A549 (cell line): ENCODE data around the gene DNMT3A. TPM values are rescaled to one million over a fixed set of nuclear protein-coding genes. Genes with fewer than 3 reads are reported as not detected.
A peak's percentile ranks its signal among the peaks of the same experiment; 100 is the strongest.

Source experiments
- ATAC-seq, 2 experiments: fragments of 200-7000 bp in 1 of 2; fragments of >200 bp in 1 of 2; cut with Nextera tagmentation in 1 of 2; cut with Tn5 transposase in 1 of 2; 3 replicates each; pipeline versions ENCODE4 v1.8.0 to v1.9.1; 2018 to 2020; ENCODE audit warnings: mild to moderate bottlenecking in 1 of 2, moderate library complexity in 1 of 2
- CTCF ChIA-PET: fragments of 300-600 bp; sonication (Branson Sonifier 250); formaldehyde crosslinking; extraction: SDS; loops from one replicate; lab custom pipeline; 2021; ENCODE audit warnings: antibody characterized with exemption, inconsistent platforms; lab: Yijun Ruan, JAX
- POLR2A ChIA-PET: fragments of 350-600 bp; formaldehyde crosslinking; extraction: SDS; loops from one replicate; lab custom pipeline; 2021; ENCODE audit warnings: antibody characterized with exemption, inconsistent platforms; lab: Yijun Ruan, JAX
- DNase-seq, 2 experiments: peaks; one replicate each; pipeline versions ENCODE4 v3.0.0 to v3.0.0-alpha.2; 2011 to 2016; ENCODE audit warnings: low read depth in 1 of 2, low spot score in 1 of 2
- FAIRE-seq: peaks from 2 replicates; lab custom pipeline; 2011; peaks lifted over from hg19 to GRCh38; lab: Jason Lieb, UNC
- H3K27ac ChIP-seq, 2 experiments: fragments of >200 bp; sonication (Bioruptor Twin); formaldehyde crosslinking; 3 replicates each; pipeline ENCODE4 v1.5.1; 2016 to 2017
- H3K4me1 ChIP-seq: fragments of >200 bp; sonication (Bioruptor Twin); formaldehyde crosslinking; 3 replicates; pipeline ENCODE4 v1.6.1; 2016
- H3K4me2 ChIP-seq: fragments of >200 bp; sonication (Bioruptor Twin); formaldehyde crosslinking; 3 replicates; pipeline ENCODE4 v1.6.1; 2016
- H3K4me3 ChIP-seq: fragments of >200 bp; sonication (Bioruptor Twin); formaldehyde crosslinking; 3 replicates; pipeline ENCODE4 v1.5.1; 2016
- H3K9me3 ChIP-seq: fragments of >200 bp; sonication (Bioruptor Twin); formaldehyde crosslinking; 3 replicates; pipeline ENCODE4 v1.6.1; 2016
- BCL3 ChIP-seq: fragments of >200 bp; sonication (Bioruptor Twin); formaldehyde crosslinking; IDR thresholded peaks from 3 replicates; pipeline ENCODE4 v1.6.1; 2016
- BHLHE40 ChIP-seq: IDR thresholded peaks from 2 replicates; pipeline ENCODE4 v1.6.1; 2012; ENCODE audit warnings: low read depth, low read length, inconsistent platforms
- CBX2 ChIP-seq: fragments of 200-600 bp; sonication (generic); IDR thresholded peaks from 2 replicates; pipeline ENCODE4 v1.6.1; 2016; ENCODE audit warnings: low read depth, mild to moderate bottlenecking, borderline replicate concordance
- CBX8 ChIP-seq: fragments of 200-600 bp; sonication (generic); IDR thresholded peaks from 2 replicates; pipeline ENCODE4 v1.6.1; 2016
- CEBPB ChIP-seq, 2 experiments: fragments of >200 bp in 1 of 2; sonication (Bioruptor Twin) in 1 of 2; formaldehyde crosslinking in 1 of 2; IDR thresholded peaks; 2 replicates each; pipeline ENCODE4 v1.6.1; 2012 to 2016
- CHD2 ChIP-seq: fragments of 150-350 bp; IDR thresholded peaks from 2 replicates; pipeline ENCODE4 v1.6.1; 2014; ENCODE audit warnings: low read length; ENCODE audit not compliant: partially characterized antibody
- CHD4 ChIP-seq: fragments of 200-600 bp; sonication (generic); IDR thresholded peaks from 2 replicates; pipeline ENCODE4 v1.6.1; 2016; ENCODE audit warnings: antibody characterized with exemption, mild to moderate bottlenecking, borderline replicate concordance
- EHF ChIP-seq: fragments of 250-450 bp; sonication (Bioruptor Pico); IDR thresholded peaks from 2 replicates; pipeline ENCODE4 v1.5.0; 2020; ENCODE audit warnings: mild to moderate bottlenecking
- FOSB ChIP-seq: fragments of 250-450 bp; sonication (Bioruptor Pico); IDR thresholded peaks from 2 replicates; pipeline ENCODE4 v1.5.0; 2020; ENCODE audit warnings: mild to moderate bottlenecking, moderate library complexity
- HDAC2 ChIP-seq: fragments of 200-600 bp; sonication (generic); IDR thresholded peaks from 2 replicates; pipeline ENCODE4 v1.6.1; 2016
- HEYL ChIP-seq: fragments of 250-450 bp; sonication (Bioruptor Pico); IDR thresholded peaks from 2 replicates; pipeline ENCODE4 v1.8.0; 2021; ENCODE audit warnings: mild to moderate bottlenecking, moderate library complexity
- HOXA7 ChIP-seq: fragments of 250-450 bp; sonication (Bioruptor Pico); IDR thresholded peaks from 2 replicates; pipeline ENCODE4 v1.5.0; 2020; ENCODE audit warnings: mild to moderate bottlenecking, moderate library complexity
- HOXB5 ChIP-seq: fragments of 250-450 bp; sonication (Bioruptor Pico); IDR thresholded peaks from 2 replicates; pipeline ENCODE4 v1.5.0; 2020; ENCODE audit warnings: mild to moderate bottlenecking, moderate library complexity
- JUN ChIP-seq, 2 experiments: fragments of >200 bp; sonication (Bioruptor Twin); formaldehyde crosslinking; IDR thresholded peaks; 2 replicates in 1 of 2; 3 replicates in 1 of 2; pipeline ENCODE4 v1.6.1; 2016 to 2017
- JUNB ChIP-seq: fragments of >200 bp; sonication (Bioruptor Twin); formaldehyde crosslinking; IDR thresholded peaks from 2 replicates; pipeline ENCODE4 v1.6.1; 2016
- KDM1A ChIP-seq: fragments of 200-600 bp; sonication (generic); IDR thresholded peaks from 2 replicates; pipeline ENCODE4 v1.6.1; 2016; ENCODE audit warnings: low read depth, mild to moderate bottlenecking
- KDM5A ChIP-seq: fragments of 200-600 bp; sonication (generic); IDR thresholded peaks from 2 replicates; pipeline ENCODE4 v1.6.1; 2016; ENCODE audit warnings: antibody characterized with exemption, mild to moderate bottlenecking
- MAFK ChIP-seq: fragments of 450-650 bp; IDR thresholded peaks from 2 replicates; pipeline ENCODE4 v1.6.1; 2014; ENCODE audit not compliant: partially characterized antibody
- MAZ ChIP-seq: fragments of 150-350 bp; IDR thresholded peaks from 2 replicates; pipeline ENCODE4 v1.6.1; 2014; ENCODE audit warnings: antibody characterized with exemption, low read depth, low read length, borderline replicate concordance
- NFE2L2 ChIP-seq: fragments of 150-350 bp; conservative IDR thresholded peaks from 2 replicates; pipeline ENCODE4 v1.6.1; 2014; ENCODE audit warnings: low read length
- NPAS2 ChIP-seq: fragments of 250-450 bp; sonication (Bioruptor Pico); IDR thresholded peaks from 2 replicates; pipeline ENCODE4 v1.8.0; 2022; ENCODE audit warnings: mild to moderate bottlenecking, moderate library complexity, borderline replicate concordance
- NR3C1 ChIP-seq: fragments of >200 bp; sonication (Bioruptor Twin); formaldehyde crosslinking; IDR thresholded peaks from 3 replicates; pipeline ENCODE4 v1.6.1; 2017
- POLR2A ChIP-seq: IDR thresholded peaks from 2 replicates; pipeline ENCODE4 v1.6.1; 2012; ENCODE audit warnings: mild to moderate bottlenecking, low read length
- POLR2AphosphoS2 ChIP-seq: conservative IDR thresholded peaks from 2 replicates; pipeline ENCODE4 v1.6.1; 2012; ENCODE audit warnings: low read length, improper control_type of control experiment, inconsistent platforms
- RARB ChIP-seq: fragments of 250-450 bp; sonication (Bioruptor Pico); IDR thresholded peaks from 2 replicates; pipeline ENCODE4 v1.8.0; 2021; ENCODE audit warnings: mild to moderate bottlenecking, moderate library complexity
- RCOR1 ChIP-seq: fragments of 150-350 bp; IDR thresholded peaks from 2 replicates; pipeline ENCODE4 v1.6.1; 2014; ENCODE audit warnings: antibody characterized with exemption, low read length, low read depth
- RFX5 ChIP-seq: fragments of 450-650 bp; IDR thresholded peaks from 2 replicates; pipeline ENCODE4 v1.7.1; 2014; ENCODE audit warnings: antibody characterized with exemption, mild to moderate bottlenecking, moderate library complexity
- SMC3 ChIP-seq: fragments of >200 bp; sonication (Bioruptor Twin); formaldehyde crosslinking; IDR thresholded peaks from 3 replicates; pipeline ENCODE4 v1.6.1; 2018; ENCODE audit warnings: inconsistent platforms
- SREBF2 ChIP-seq: fragments of 450-650 bp; IDR thresholded peaks from 2 replicates; pipeline ENCODE4 v1.6.1; 2014; ENCODE audit warnings: mild to moderate bottlenecking, moderate library complexity
- TFCP2L1 ChIP-seq: fragments of 250-450 bp; sonication (Bioruptor Pico); IDR thresholded peaks from 2 replicates; pipeline ENCODE4 v1.5.0; 2021; ENCODE audit warnings: mild to moderate bottlenecking
- TP53 ChIP-seq: fragments of 250-450 bp; sonication (Bioruptor Pico); IDR thresholded peaks from 2 replicates; pipeline ENCODE4 v1.5.0; 2021; ENCODE audit warnings: mild to moderate bottlenecking, moderate library complexity
- ZNF302 ChIP-seq: fragments of 250-450 bp; sonication (Bioruptor Pico); IDR thresholded peaks from 2 replicates; pipeline ENCODE4 v1.9.0; 2021; ENCODE audit warnings: inconsistent platforms, mild to moderate bottlenecking, moderate library complexity
- ZSCAN20 ChIP-seq: fragments of 250-450 bp; sonication (Bioruptor Pico); IDR thresholded peaks from 2 replicates; pipeline ENCODE4 v1.8.0; 2022; ENCODE audit warnings: mild to moderate bottlenecking, moderate library complexity
- WGBS: methylation state at CpG from one replicate; pipeline ENCODE4 v1.1.6; 2017; ENCODE audit errors: missing lambda C conversion rate; 5-methylcytosine and 5-hydroxymethylcytosine counted together
- polyA plus RNA-seq, 4 experiments: library from polyadenylated mRNA; depleted of rRNA in 3 of 4; stranded (reverse); fragments of >200 nt; fragmentation: RNase III in 1 of 4; extraction: RNeasy Plus Mini Kit Qiagen cat#74134 plus additional on column Dnase treatment in 1 of 4; gene quantifications; 2 replicates in 3 of 4; 3 replicates in 1 of 4; pipeline ENCODE4 v1.2.3, GENCODE V29; 2011 to 2017
- TF ChIP-seq, protein P1 (sequence below): fragments of 150-350 bp; IDR thresholded peaks from 2 replicates; pipeline ENCODE4 v1.6.1; 2014; ENCODE audit warnings: low read depth, mild to moderate bottlenecking, low read length

DNMT3A gene
- polyA plus RNA-seq, 2 of the 4 experiments (the other 2 are of a cell fraction) = 4.4 to 11.9 TPM

DNA sequence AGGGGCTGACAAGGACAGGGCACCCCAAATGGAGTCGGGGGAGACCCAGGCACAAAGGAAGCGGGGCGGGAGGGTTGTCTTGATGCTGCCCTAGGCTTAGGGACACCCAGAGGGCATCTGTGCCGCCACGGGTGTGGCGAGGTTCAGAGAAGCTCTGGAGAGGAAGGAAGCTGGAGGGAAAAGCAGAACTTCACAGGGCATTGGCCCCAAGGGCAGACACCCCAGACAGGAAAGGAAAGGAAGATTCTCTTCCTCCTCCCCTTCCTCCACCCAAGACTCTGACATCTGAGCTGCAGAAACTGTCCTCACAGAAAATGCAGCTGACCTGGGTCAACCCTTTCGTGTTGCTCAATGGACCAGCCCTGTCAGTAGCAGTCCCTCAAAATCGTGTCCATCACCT is 25.6 kb downstream of the DNMT3A start:
- Histone ChIP-seq H3K4me1 (peaks cover 6% of the 10 kb centered on the region; the same call in 1 of the 3 replicates), H3K27ac (no peak overlapping the region)

DNA sequence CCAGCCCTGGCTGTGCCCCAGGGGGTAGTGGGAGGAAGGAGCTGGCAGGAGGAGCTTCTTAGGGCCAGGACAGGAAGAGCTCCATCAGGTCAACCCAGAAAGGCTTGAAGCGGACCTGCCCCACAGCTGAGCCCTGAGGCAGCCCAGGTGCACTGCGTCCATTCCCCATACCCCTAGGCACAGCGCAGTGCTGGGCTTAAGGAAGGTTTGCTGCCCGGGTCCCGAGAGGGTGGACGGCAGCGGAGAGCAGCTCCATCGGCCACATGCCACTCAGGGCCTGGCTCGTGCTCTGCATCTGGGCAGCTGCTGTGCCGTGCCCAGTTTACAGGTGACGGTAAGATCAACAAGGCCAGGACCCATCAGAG is 26.4 kb downstream of the DNMT3A start:
- H3K9me3 ChIP-seq = no peaks in the 10 kb centered on the region
- H3K27ac ChIP-seq = peak overlapping the region in 1 of 2 experiments; percentile 65; a peak in 3 of 6 replicates
- WGBS = 93% methylated on average over 11 of the region's 11 CpGs
- FAIRE-seq = no peak
- ChIA-PET POLR2A (no interaction called here), CTCF (interaction anchor here (0.9 to 2.8 kb wide), 8 partner anchors 9 to 207 kb away, joined by 3 to 10 read pairs (median 3); no protein-coding TSS in a partner anchor)
- TF ChIP-seq BCL3 (no peak), FOSB (CRISPR knock-in tag) (no peak), KDM1A (no peak), POLR2A (no peak), CBX2 (no peak)
- DNase-seq = no peak
- H3K4me3 ChIP-seq = no peak overlapping the region
- H3K4me2 ChIP-seq = no peak overlapping the region
- peak in 1 of 2 experiments; percentile 24; a peak in 3 of 6 replicates for ATAC-seq
- peaks cover 6% of the 10 kb centered on the region; the same call in 1 of the 3 replicates for H3K4me1 ChIP-seq

More for the DNA sequence above, 25.6 kb downstream of the DNMT3A start:
- H3K9me3 ChIP-seq = no peaks in the 10 kb centered on the region
- no peak overlapping the region for H3K4me3 ChIP-seq
- H3K4me2 ChIP-seq = no peak overlapping the region
- 84% methylated on average over 8 of the region's 8 CpGs for WGBS
- FAIRE-seq (no peak), ATAC-seq (no peak), DNase-seq (no peak)
- CTCF ChIA-PET = interaction anchor here (0.7 to 2.8 kb wide), 6 partner anchors 10 to 150 kb away, joined by 3 to 10 read pairs (median 4); no protein-coding TSS in a partner anchor
- TF ChIP-seq RARB (CRISPR knock-in tag) (no peak), RCOR1 (no peak), HEYL (no peak), NPAS2 (no peak), EHF (CRISPR knock-in tag) (no peak), MAFK (no peak), RFX5 (no peak), MAZ (no peak), CBX2 (no peak), CBX8 (no peak), POLR2AphosphoS2 (no peak), ZNF302 (CRISPR knock-in tag) (no peak), JUN (IDR thresholded peaks at IDR 0.05) (no peak), CEBPB (IDR thresholded peaks at IDR 0.05) (no peak), HOXB5 (no peak), CHD4 (no peak), SREBF2 (no peak), HOXA7 (CRISPR knock-in tag) (no peak)
- POLR2A ChIA-PET = interaction anchor here (0.5 kb wide), 1 partner anchor 27 kb away, joined by 5 read pairs; no protein-coding TSS in a partner anchor

- POLR2A ChIA-PET = no interaction called here
- FAIRE-seq (no peak), DNase-seq (no peak), ATAC-seq (peak in 1 of 2 experiments; percentile 35; a peak in 3 of 6 replicates)
- Histone ChIP-seq H3K4me2 (no peak overlapping the region), H3K9me3 (no peaks in the 10 kb centered on the region), H3K27ac (peak overlapping the region in 1 of 2 experiments; percentile 65; a peak in 3 of 6 replicates), H3K4me1 (peaks cover 6% of the 10 kb centered on the region; the same call in 1 of the 3 replicates), H3K4me3 (no peak overlapping the region)
- 82% methylated on average over 12 of the region's 13 CpGs for WGBS
- CTCF ChIA-PET = interaction anchor here (1.0 to 2.8 kb wide), 9 partner anchors 10 to 252 kb away, joined by 3 to 10 read pairs (median 3); no protein-coding TSS in a partner anchor
- TF ChIP-seq NR3C1 = no peak
- TF ChIP-seq SMC3 = no peak
- TF ChIP-seq CBX2 = no peak
- no peak for TF ChIP-seq HOXB5
- TF ChIP-seq BCL3 = no peak
- no peak for TF ChIP-seq CHD2
- no peak for TF ChIP-seq NFE2L2
- TF ChIP-seq KDM5A = no peak
- TF ChIP-seq BHLHE40 = no peak
- no peak for TF ChIP-seq JUN (IDR thresholded peaks at IDR 0.05)
- no peak for TF ChIP-seq ZSCAN20 (CRISPR knock-in tag)
- no peak for TF ChIP-seq TFCP2L1 (CRISPR knock-in tag)
- no peak for TF ChIP-seq HDAC2
- TF ChIP-seq JUNB = no peak
- TF ChIP-seq TP53 = no peak
- TF ChIP-seq, protein P1, sequence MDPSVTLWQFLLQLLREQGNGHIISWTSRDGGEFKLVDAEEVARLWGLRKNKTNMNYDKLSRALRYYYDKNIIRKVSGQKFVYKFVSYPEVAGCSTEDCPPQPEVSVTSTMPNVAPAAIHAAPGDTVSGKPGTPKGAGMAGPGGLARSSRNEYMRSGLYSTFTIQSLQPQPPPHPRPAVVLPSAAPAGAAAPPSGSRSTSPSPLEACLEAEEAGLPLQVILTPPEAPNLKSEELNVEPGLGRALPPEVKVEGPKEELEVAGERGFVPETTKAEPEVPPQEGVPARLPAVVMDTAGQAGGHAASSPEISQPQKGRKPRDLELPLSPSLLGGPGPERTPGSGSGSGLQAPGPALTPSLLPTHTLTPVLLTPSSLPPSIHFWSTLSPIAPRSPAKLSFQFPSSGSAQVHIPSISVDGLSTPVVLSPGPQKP = no peak
- TF ChIP-seq SREBF2 = no peak
Measured at GRCh38 chr2:25314514-25315315, 27.0 kb downstream of the DNMT3A start.
